WTC11 (cell line): Measurements from ENCODE around the gene MAN2B2. TPM values are rescaled to one million over a fixed set of nuclear protein-coding genes. Genes with fewer than 3 reads are reported as not detected.

Experiments
- ATAC-seq: fragments of 200-7000 bp; cut with Tn5 transposase; 2 replicates; pipeline ENCODE4 v1.10.0; 2021; ENCODE audit warnings: mild to moderate bottlenecking, moderate library complexity
- CTCF ChIA-PET: fragments of 300-600 bp; sonication (Branson Sonifier 250); formaldehyde crosslinking; loops from one replicate; lab custom pipeline; 2021; ENCODE audit warnings: antibody characterized with exemption; lab: Charles Lee
- POLR2A ChIA-PET: fragments of 350-600 bp; sonication (Branson Sonifier 250); formaldehyde crosslinking; loops from one replicate; lab custom pipeline; 2021; ENCODE audit warnings: antibody characterized with exemption; lab: Charles Lee
- DNase-seq: peaks from one replicate; pipeline ENCODE4 v3.0.0; 2021; ENCODE audit warnings: low spot score
- H3K27ac Mint-ChIP-seq: 2 replicates; pipeline ENCODE4 v1.8.0; 2021; ENCODE audit warnings: mixed read lengths
- H3K27me3 Mint-ChIP-seq: 2 replicates; pipeline ENCODE4 v1.8.0; 2021; ENCODE audit warnings: low read depth, mild to moderate bottlenecking, moderate library complexity, mixed read lengths
- H3K36me3 Mint-ChIP-seq: 2 replicates; pipeline ENCODE4 v1.8.0; 2021; ENCODE audit warnings: mixed read lengths
- H3K4me1 Mint-ChIP-seq: 2 replicates; pipeline ENCODE4 v1.8.0; 2022; ENCODE audit warnings: mixed read lengths
- H3K4me3 Mint-ChIP-seq: 2 replicates; pipeline ENCODE4 v1.8.0; 2021; ENCODE audit warnings: mild to moderate bottlenecking, moderate library complexity, mixed read lengths
- H3K9me3 Mint-ChIP-seq: 2 replicates; pipeline ENCODE4 v1.8.0; 2021; ENCODE audit warnings: mixed read lengths
- AFF4 ChIP-seq: sonication (generic); formaldehyde crosslinking; IDR thresholded peaks from 2 replicates; pipeline ENCODE4 v1.8.1; 2023; ENCODE audit warnings: mild to moderate bottlenecking, missing genetic modification reagents, borderline replicate concordance
- CBFB ChIP-seq: sonication (generic); formaldehyde crosslinking; IDR thresholded peaks from 2 replicates; pipeline ENCODE4 v1.8.1; 2022; ENCODE audit warnings: mild to moderate bottlenecking, low read depth, missing genetic modification reagents
- CDX4 ChIP-seq: fragments of 250-450 bp; sonication (Bioruptor Pico); IDR thresholded peaks from 2 replicates; pipeline ENCODE4 v1.9.0; 2021; ENCODE audit warnings: moderate library complexity, mild to moderate bottlenecking, inconsistent platforms, borderline replicate concordance
- CREM ChIP-seq: sonication (generic); formaldehyde crosslinking; IDR thresholded peaks from 2 replicates; pipeline ENCODE4 v1.8.1; 2022; ENCODE audit warnings: mild to moderate bottlenecking, missing genetic modification reagents, moderate library complexity
- ELF4 ChIP-seq: sonication (generic); formaldehyde crosslinking; IDR thresholded peaks from 2 replicates; pipeline ENCODE4 v1.8.1; 2022; ENCODE audit warnings: low read depth, mild to moderate bottlenecking, moderate library complexity, missing genetic modification reagents
- EMX1 ChIP-seq: fragments of 250-450 bp; sonication (Bioruptor Pico); IDR thresholded peaks from 2 replicates; pipeline ENCODE4 v1.8.0; 2021; ENCODE audit warnings: mild to moderate bottlenecking
- FOXP4 ChIP-seq: sonication (generic); formaldehyde crosslinking; IDR thresholded peaks from 2 replicates; pipeline ENCODE4 v1.8.0; 2022; ENCODE audit warnings: mild to moderate bottlenecking, missing genetic modification reagents
- GTF2I ChIP-seq: fragments of 250-450 bp; sonication (Bioruptor Pico); conservative IDR thresholded peaks from 2 replicates; pipeline ENCODE4 v1.4.0; 2021; ENCODE audit warnings: mild to moderate bottlenecking
- MXD4 ChIP-seq: fragments of 250-450 bp; sonication (Bioruptor Pico); IDR thresholded peaks from 2 replicates; pipeline ENCODE4 v1.8.0; 2021; ENCODE audit warnings: mild to moderate bottlenecking, moderate library complexity, borderline replicate concordance
- NR2C2 ChIP-seq: sonication (generic); formaldehyde crosslinking; IDR thresholded peaks from 2 replicates; pipeline ENCODE4 v1.8.0; 2022; ENCODE audit warnings: mild to moderate bottlenecking, missing genetic modification reagents
- ZNF138 ChIP-seq: sonication (generic); formaldehyde crosslinking; conservative IDR thresholded peaks from 2 replicates; pipeline ENCODE4 v1.8.1; 2022; ENCODE audit warnings: mild to moderate bottlenecking, moderate library complexity, missing genetic modification reagents
- ZNF263 ChIP-seq: sonication (generic); formaldehyde crosslinking; IDR thresholded peaks from 2 replicates; pipeline ENCODE4 v1.8.1; 2022; ENCODE audit warnings: low read depth, mild to moderate bottlenecking, moderate library complexity, missing genetic modification reagents
- ZSCAN18 ChIP-seq: fragments of 250-450 bp; sonication (Bioruptor Pico); IDR thresholded peaks from 2 replicates; pipeline ENCODE4 v2.1.2; 2022; ENCODE audit warnings: mild to moderate bottlenecking, moderate library complexity
- total RNA-seq: library from RNA; stranded (reverse); gene quantifications from 3 replicates; pipeline ENCODE4 v1.2.3, GENCODE V29; 2021
- TF ChIP-seq, protein P1 (sequence below): sonication (generic); formaldehyde crosslinking; IDR thresholded peaks from 2 replicates; pipeline ENCODE4 v1.8.1; 2022; ENCODE audit warnings: mild to moderate bottlenecking, moderate library complexity, missing genetic modification reagents
- TF ChIP-seq, protein P2 (sequence below): sonication (generic); formaldehyde crosslinking; IDR thresholded peaks from 2 replicates; pipeline ENCODE4 v1.8.1; 2022; ENCODE audit warnings: mild to moderate bottlenecking, missing genetic modification reagents, moderate library complexity, borderline replicate concordance

The MAN2B2 gene
- total RNA-seq, 1 experiment from 2014 or later, result 6.3 TPM

GRCh38 chr4:6561706-6562371 is 13.2 kb upstream of the MAN2B2 start:
- H3K9me3 Mint-ChIP-seq, result no peaks in the 10 kb centered on the region
- peaks cover 89% of the 10 kb centered on the region for H3K27me3 Mint-ChIP-seq
- H3K4me1 Mint-ChIP-seq, result peaks cover 2% of the 10 kb centered on the region; the same call in 1 of the 2 replicates
- ChIA-PET POLR2A (no interaction called here), CTCF (interaction anchor here (0.6 to 4.2 kb wide), 7 partner anchors 12 to 504 kb away, joined by 3 to 27 read pairs (median 5); partner anchors contain the start of gene MAN2B2)
- H3K4me3 Mint-ChIP-seq, result peak overlapping the region; percentile 24
- no peak for DNase-seq
- ATAC-seq, result no peak
- H3K27ac Mint-ChIP-seq, result no peak overlapping the region
- TF ChIP-seq CREM (CRISPR knock-in tag) (no peak), ELF4 (CRISPR knock-in tag) (no peak), CBFB (CRISPR knock-in tag) (no peak), NR2C2 (no peak), CDX4 (no peak), GTF2I (CRISPR knock-in tag) (no peak), ZNF138 (no peak), EMX1 (CRISPR knock-in tag) (no peak), AFF4 (CRISPR knock-in tag) (no peak), ZSCAN18 (CRISPR knock-in tag) (no peak), ZNF263 (no peak), FOXP4 (CRISPR knock-in tag) (no peak), MXD4 (CRISPR knock-in tag) (no peak)
- TF ChIP-seq, protein P1, sequence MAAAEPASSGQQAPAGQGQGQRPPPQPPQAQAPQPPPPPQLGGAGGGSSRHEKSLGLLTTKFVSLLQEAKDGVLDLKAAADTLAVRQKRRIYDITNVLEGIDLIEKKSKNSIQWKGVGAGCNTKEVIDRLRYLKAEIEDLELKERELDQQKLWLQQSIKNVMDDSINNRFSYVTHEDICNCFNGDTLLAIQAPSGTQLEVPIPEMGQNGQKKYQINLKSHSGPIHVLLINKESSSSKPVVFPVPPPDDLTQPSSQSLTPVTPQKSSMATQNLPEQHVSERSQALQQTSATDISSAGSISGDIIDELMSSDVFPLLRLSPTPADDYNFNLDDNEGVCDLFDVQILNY, result no peak
- TF ChIP-seq, protein P2, sequence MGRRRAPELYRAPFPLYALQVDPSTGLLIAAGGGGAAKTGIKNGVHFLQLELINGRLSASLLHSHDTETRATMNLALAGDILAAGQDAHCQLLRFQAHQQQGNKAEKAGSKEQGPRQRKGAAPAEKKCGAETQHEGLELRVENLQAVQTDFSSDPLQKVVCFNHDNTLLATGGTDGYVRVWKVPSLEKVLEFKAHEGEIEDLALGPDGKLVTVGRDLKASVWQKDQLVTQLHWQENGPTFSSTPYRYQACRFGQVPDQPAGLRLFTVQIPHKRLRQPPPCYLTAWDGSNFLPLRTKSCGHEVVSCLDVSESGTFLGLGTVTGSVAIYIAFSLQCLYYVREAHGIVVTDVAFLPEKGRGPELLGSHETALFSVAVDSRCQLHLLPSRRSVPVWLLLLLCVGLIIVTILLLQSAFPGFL (CRISPR knock-in tag), result no peak
- TF ChIP-seq, all 79 proteins: peak for 0
- no peaks in the 10 kb centered on the region for H3K36me3 Mint-ChIP-seq
